Measurements from ENCODE around the gene CACNB1.
A peak's percentile ranks its signal among the peaks of the same experiment; 100 is the strongest.
"Not testable (repeated sequence)": the region's sequence is repeated elsewhere in the genome, so short reads cannot be mapped to it uniquely, and the experiment has no call there.

The CACNB1 gene

DNA sequence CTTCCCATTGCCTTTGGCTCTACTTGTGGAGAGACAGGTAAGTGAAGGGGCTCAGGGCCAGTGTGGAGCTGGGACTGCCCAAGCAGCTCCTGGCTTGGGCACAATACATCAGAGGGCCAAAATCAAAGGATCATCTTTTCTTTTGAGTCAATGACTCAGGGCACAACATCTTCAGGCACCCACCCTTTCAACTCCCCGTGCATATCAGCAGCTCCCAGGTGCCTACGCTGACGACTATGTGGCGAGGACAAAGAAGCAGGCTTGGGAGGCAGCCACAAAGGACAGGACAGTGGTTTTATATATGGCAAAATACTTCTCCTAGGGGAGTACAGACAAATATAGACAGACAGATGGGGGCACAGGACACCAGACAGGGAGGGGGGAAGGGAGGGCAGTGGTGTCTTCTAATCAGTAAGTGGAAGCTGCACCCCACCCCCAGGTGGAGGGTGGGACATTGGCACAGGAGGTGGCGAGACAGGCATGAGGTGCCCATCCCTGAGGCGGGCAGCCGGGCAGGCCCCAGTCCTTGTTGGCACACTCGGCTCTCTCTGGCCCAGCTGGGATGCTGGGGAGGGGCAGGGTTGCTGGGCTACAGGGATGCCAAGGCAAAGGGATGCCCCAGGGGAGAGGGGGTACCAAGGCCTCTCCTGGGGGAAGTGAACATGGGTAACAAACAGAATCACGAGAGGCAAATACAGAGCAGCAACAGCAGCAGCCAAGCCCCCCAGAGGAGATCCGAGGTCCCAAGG is 23.8 kb downstream of the CACNB1 start:
- DNase-seq: no peak

DNA sequence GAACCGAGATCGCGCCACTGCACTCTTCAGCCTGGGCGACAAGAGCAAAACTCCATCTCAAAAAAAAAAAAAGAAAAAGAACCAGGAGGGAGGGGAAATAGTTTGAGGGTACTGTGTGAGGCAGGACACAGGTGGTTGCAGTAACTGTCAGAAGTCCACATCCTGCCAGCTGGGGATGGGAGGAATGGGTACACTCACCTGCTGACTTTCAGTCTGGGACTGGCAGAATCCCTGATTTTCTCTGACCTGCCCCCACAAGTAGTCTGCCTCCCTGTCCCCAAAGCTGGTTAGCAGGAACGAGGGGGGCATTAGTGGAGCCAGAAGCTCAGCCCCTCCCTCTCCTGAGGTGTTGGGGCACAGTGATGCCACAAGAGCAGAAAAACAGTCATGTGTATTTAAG is 24.4 kb downstream of the CACNB1 start:
- no peak for DNase-seq

DNA sequence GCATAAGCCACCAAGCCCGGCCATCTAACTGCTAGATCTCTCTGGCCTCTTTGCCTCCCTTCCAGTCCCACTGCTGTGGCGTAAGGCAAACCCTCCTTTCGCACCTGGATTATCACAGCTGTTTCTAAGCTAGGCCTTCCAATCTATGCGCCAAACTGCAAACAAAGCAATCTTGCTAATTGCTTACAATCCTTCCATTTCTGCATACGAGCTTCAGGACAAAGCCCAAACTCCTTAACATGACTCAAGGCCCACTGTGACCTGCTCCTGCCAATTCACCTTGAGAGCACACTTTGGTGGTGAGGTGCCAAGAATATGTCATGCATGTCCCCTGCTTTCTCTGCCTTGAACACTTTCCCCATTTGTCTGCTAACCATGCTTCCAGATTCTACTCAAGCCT is 25.5 kb downstream of the CACNB1 start:
- no peak for DNase-seq

DNA sequence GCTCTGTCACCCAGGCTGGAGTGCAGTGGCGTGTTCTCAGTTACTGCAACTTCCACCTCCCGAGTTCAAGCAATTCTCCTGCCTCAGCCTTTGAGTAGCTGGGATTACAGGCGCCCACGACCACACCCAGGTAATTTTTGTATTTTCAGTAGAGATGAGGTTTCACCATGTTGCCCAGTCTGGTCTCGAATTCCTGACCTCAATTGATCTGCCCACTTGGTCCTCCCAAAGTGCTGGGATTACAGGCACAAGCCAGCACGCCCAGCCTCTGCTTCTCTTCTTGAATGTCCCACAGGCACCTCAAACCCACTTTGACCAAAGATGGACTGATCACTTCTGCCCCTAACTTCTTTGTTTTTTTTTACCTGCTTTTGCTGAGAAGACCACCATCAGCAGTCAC is 26.9 kb downstream of the CACNB1 start:
- no peak for DNase-seq

DNA sequence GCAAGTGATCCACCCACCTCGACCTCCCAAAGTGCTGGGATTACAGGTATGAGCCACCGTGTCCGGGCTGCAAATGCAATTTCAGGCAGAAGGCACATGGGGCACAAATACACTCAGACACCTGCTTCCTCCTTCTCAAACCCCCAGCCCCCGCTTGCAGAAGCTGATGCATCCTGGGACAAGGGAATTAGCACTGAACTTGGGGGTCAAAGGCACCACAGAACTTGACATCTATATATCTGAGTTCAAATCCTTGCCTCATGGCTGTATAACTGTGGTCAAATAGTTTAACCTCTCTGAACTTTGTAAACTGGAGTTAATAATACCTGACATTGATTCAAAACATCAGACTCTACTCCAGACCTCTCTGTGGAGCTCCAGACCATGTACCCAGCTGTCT is 27.4 kb downstream of the CACNB1 start:
- no peak for DNase-seq

DNA sequence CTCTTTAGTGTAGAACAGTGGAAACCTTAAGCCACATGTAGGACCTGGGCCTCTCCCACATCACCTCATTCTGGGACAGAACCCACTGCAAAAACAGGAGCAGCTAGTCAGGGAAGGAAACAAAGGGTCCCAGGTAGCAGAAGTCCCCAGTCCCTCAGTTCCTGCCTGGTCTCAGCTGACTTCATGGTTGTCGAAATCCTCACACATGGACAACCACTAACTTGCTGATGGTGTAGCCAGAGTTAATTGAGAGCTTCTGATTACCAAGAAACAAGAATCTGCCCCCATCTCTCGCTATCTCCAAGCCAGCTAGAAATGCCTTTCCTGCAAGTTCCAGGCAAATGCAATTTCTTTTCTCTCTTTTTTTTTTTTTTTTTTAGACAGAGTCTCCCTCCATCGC is 28.0 kb downstream of the CACNB1 start:
- no peak for DNase-seq

DNA sequence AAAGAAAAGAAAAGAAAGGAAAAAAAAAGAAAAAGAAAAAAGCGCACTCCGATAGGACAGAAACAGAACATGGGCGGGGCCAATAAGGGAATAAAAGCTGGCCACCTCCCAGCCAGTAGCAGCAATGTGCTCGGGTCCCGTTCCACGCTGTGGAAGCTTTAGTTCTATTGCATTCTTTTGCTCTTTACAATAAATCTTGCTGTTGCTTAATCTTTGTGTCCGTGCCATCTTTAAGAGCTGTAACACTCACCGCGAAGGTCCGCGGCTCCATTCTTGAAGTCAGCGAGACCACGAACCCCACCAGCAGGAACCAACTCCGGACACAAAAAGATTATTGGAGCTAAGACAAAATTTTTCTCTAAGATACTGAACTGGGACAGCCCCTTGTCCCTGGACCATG is 28.4 kb downstream of the CACNB1 start:
- DNase-seq: no peak

DNA sequence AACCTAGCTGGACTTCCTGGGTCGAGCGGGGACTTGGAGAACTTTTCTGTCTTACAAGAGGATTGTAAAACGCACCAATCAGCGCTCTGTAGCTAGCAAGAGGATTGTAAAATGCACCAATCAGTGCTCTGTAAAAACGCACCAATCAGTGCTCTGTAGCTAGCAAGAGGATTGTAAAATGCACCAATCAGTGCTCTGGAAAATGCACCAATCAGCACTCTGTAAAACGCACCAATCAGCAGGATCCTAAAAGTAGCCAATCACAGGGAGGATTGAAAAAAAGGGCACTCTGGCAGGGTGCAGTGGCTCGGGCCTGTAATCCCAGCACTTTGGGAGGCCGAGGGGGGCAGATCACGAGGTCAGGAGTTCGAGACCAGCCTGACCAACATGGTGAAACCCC is 29.0 kb downstream of the CACNB1 start:
- DNase-seq: not testable (repeated sequence)

DNA sequence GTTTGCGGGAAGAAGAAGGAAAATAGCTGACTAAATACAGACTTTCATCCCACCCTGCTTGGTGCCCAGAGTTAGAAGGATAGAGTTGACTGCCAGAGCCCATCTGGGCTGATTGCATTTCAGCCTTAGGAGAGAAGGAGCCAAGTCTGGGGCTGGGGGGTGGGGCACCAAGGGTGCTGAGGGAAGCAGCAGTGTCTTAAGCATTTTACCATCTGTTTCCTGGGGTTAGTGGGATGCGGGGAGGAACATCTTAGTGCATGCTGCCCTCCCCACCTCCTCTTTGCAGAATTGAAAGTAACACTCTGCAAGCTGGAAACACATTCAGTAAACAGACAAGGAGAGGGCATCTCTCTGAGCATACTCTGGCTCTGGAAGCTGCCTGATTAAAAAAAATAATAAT is 30.0 kb downstream of the CACNB1 start:
- DNase-seq: no peak

DNA sequence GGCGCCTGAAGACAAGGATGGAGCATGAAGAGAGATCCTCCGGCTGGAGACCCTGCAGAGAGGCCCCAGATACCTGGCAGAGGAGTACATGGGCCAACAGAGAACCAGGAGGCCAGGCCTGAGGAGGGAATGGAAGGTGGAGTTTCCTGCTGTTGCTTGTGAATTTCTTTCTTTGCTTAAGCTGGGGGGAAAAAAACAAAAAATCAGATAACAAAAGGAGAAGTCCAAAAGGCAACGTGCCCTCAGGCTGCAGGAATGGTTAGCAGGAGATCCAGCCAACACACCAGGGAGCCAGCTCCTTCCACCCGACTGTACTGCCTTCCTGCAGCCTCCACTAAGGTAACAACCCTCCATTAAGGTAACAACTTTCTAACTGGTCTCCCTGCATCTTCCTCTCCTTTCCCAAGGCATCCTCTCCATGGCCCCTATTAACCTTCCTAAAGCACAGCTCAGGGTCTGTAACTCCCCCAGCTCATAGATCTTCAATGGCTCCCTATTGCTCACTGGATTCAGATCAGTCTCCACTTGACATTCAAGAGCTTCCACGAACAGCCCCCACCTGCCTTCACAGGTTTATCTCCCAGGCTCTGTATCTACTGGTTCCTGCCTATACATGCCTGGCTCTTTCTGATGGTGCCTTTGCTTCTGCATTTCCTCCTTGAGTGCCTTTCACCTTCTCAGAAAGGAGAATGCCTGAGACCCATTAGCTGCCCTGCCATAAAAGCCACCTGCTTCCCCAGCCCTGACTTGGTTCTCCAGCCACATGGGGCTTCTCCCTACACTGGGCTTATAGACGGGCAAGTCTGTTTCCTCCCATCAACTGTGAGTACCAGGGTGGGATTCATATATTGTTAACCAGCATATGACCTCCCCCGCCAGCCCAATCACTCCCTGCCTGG is 30.8 kb downstream of the CACNB1 start:
- DNase-seq: no peak

DNA sequence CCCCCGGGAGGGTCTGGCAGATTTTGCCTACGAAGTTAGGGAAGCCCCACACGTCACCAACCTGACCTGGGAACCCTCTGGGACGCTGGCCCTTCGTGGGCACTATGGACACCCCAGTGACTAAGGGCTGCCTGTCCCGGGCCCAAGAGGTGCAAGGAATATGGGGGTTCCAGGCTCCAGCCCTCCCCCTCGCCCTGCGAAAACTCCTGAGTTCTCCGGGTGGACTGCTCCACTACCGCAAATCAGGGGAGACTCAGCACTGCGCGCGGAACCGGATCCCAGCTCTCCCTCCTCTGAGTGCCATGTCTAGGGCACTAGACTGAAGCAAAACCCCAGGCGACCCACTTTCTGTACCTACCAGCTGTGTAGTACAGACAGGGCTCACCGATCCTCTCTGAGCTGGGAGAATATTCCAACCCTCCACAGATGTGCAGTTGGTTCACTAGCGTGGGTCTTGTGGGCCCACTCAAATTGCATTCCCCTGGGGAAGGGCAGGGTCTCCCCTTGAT is 31.6 kb downstream of the CACNB1 start, which contains the start of gene ARL5C:
Gene ARL5C (minus strand): TSS at position 321 of the 509 bp plus-strand sequence. CDS start 401 bp downstream, outside the sequence.
- no peak for DNase-seq

DNA sequence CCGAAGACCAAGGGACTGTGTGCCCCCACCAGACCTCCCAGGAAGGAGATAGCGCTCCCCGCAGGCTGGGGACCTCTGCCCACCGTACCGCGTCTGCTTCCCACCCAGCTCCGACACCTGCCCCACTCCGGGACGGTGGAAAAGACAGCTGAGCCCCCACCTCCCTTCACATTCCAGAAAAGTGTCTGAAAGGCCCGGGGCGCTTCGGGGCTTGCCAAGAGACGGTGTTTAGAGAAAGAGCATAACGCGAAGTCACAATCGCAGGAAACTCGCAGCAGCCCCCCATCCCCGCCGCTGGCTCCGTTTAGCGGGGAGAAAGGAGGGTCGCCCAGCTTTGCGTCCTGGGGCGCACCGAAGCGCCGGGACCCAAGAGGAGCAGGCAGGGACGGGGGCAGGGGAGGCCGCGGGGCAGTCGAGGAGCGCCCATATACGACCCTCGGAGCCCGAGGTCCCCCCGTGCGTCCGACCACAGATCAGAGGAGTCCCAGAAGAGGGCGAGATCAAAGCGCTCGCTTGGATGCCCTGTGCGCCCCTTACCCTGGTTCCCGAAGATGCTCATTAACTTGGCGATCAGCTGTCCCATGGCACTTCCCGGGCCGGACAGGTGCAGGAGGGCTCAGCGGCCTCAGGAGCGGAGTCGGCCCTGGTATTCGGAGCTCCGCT is 32.2 kb downstream of the CACNB1 start:
- no peak for DNase-seq

DNA sequence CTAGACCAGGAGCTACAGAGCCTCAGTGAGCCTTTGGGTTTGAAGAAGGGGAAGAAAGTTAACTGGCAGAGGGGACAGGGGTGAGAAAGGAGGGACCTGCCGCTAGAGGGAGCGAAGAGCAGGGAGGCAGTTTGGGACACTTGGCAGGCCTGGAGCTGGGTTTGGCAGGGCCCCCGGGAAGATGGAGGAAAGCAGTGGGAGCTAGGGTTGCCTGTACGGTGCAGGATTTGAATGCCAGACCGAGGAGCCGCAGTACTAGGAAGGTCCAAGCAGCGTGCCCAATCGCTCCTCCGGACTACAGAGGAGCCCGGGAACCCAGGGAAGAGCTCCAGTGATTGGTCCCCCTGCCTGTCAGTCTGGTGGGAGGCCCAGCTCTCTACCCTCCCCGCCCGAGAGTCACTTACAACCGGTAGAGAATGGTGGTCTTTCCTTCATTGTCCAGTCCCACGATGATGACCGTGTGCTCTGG is 32.8 kb downstream of the CACNB1 start:
- peak; percentile 10 for DNase-seq

DNA sequence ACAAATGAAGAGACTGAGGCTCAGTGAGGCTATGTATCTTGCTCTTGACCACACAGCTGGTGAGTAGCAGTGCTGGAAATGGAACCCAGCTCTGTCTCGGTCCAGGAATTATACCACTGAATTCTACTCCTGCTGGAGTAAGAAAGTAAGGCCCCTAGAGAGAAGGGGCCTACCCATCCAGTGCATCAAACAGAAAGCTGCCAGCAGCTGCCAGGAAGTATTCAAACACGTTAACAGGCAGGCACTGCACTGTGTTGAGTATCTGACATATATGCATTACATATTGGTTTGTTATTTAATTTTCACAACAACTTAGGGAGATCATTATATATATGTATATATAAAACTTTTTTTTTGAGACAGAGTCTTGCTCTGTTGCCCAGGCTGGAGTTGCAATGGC is 35.5 kb downstream of the CACNB1 start:
- no peak for DNase-seq

DNA sequence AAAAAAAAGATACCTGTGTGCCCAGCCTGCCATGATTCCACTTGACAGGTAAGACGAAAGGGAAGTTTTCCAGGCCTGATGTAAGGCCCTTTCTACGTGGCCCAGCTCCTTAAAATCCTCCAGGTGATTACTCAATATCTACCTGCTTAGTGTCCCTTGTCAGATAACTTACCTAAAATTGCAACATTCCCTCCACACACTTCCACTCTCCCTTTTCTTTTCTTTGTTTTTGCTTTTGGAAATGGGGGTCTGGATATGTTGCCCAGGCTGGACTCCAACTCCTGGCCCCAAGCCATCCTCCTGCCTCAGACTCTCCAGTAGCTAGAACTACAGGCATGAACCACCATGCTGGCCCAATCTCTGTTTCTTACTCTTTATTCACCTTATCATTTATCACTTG is 38.8 kb downstream of the CACNB1 start:
- no peak for DNase-seq

DNA sequence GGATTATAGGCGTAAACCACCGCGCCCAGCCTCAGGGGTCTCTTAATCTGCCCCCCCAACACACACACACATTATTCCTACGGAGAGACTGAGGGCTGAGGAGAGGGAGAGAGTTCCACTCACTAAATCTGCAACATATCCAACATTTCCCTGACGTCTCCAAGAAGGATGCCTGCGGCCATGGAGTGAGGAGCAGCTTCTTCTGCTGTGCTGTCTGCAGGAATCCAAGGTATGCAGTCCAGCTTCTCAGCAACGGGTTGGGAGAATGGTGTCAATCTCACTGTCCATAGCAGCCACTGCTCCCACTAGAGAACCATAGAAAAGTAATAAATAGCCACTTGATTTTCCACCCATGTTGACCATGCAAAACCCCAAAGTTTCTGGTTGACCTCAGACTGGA is 41.0 kb downstream of the CACNB1 start:
- no peak for DNase-seq

DNA sequence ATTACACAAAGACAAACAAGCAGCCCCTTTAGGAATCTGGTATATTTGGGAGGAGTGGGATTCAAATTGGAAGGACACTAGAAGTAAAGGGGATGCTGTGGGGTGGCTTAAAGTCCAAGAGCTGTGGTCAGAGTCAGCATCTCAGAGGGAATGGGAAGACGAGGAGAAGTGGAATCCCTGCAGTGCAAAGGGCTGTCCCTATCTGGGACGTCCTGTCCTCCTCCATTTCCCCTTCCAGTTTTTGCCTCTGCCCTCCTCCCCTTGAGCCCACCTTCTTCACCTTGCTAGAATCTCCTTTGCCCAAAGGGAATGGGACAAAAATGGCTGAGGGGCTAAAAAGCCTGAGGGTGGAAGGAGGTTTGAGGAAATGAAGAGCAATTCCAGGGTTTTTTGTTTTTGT is 41.8 kb downstream of the CACNB1 start:
- no peak for DNase-seq

DNA sequence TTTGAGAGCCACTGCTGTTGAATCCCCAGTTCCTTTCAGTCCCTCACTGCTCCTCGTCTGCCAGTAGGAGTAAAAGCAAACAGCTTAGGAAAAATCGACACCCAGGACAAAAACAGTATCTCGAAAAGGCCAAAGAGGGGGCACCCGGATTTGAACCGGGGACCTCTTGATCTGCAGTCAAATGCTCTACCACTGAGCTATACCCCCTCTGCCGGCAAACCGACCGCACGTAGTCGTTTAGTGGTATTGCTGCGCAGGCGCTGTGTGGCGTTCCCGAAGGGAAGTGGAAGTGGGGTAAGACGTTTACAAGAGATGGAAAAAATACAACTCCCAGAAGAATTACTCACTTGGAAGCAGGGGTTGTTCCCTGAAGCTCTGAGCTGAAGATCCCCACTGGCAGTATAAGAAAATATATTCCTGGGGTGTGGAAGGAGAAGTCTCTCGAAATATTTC is 43.8 kb downstream of the CACNB1 start:
- peak; percentile 64 for DNase-seq

DNA sequence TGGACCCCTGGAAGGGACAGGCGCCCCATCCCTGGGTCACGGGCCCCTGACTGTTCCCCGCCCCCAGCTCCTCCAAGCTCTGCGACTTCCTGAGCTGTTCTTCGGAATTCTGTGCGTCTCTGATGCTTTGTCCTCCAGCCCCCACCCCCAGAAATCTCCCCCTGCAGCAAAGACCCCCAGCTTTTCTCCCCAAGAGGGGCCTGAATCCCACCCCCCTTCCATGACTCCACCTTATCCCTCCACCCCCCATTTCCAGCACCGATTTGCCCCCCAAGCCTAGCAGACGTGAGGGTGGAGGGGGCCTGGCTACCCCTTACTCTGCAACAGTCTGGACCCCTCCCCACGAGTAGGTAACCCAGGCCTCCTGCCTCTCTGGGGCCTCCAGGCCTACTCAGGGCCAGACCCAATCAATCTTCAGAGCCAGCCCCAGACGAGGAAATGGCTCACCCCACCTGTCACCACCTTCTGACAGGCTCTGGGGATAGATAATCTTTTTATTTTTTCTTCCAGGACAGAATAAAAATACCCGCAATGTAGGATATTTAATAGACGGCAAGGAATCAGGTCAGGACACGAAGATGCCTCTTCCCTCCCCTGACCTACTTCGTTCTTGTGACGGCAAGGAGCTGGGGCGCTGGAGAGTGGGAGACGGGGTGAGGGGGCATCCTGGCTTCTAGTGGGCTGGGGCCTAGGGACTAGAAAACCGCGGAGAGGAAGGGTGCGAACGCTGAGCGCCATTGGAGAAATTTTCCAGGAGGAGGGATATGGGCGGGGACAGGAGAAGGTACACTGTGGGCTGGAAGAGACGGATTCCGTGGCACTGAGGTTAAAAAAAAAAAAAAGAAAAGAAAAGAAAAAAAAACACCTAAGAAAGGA is 45.3 kb downstream of the CACNB1 start:
- DNase-seq: peak; percentile 61

DNA sequence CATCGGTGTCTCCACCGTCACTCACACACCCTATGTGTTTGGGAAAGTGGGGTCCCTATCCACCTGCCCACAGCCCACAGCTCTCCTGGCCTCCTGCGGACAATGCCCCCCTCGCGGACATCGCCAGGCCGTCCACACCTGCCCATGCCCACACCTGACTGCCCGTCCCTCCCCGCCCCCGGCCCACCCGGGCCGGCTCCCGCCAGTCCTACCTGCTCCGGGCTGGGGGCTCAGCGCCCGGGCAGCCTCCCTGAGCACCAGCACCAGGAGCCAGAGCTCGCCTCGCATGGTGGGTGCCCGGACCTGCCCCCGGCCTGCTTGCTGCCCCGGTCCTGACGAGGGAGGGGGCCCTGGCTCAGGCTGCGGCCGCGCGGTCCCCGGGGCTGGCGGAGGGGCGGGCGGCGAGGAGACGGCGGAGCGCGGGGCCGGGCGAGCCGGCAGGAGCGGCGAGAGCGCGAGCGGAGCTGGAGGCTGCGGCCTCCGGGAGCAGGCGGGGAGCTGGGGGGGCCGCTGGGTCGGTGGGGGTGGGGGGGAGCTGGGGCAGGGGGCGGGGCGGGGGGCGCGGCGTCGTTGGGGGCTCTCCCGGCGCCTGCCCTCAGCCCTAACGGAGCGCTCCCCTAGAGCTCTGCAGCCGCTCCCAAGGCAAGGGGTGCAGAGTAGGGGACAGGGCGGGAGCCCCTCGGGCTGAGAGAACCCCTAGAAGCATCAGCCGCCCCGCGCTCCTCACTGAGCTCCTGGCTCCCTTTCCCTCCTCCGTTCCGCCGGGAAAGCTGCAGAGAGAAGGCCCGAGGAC is 46.1 kb downstream of the CACNB1 start, which contains the start of gene PLXDC1:
Gene PLXDC1 (minus strand): TSS at position 488 of the 793 bp plus-strand sequence. CDS start 200 bp downstream, at position 288.
- peak; percentile 3 for DNase-seq

DNA sequence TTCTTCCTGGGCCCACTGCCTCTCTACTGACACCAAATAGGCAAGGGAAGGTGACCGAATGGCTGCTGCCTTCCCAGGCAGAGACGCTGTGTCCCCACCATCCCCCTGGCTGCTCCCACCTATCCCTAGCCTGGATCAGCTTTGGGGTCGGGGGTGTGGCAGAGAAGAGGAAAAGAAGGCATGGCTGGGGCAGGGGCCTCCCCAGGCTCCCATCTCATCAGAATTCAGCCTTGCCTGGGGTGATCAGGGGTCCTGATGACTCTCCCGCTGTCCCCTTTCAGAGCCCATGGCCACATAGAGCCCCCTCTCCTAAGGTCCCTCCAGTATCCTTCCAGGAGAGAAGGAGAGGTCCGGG is 46.7 kb downstream of the CACNB1 start:
- DNase-seq: no peak
